Kidney tubule cell (primary cell): ENCODE measurements around the gene RNF149.
"Not testable (repeated sequence)": the region's sequence is repeated elsewhere in the genome, so short reads cannot be mapped to it uniquely, and the experiment has no call there.

Experiments used
- DNase-seq: peaks from one replicate; pipeline ENCODE4 v3.0.0-alpha.2; 2018; ENCODE audit warnings: low spot score

RNF149 gene

GRCh38 chr2:101308432-101309210 is at the start of gene RNF149:
TSS of gene RNF149 (minus strand) at chr2:101308701. CDS start at chr2:101308588, 113 bp downstream.
- peak; percentile 92 for DNase-seq

- DNase-seq: peak; percentile 79
Measured at GRCh38 chr2:101357376-101357775, 48.9 kb upstream of the RNF149 start.

DNA sequence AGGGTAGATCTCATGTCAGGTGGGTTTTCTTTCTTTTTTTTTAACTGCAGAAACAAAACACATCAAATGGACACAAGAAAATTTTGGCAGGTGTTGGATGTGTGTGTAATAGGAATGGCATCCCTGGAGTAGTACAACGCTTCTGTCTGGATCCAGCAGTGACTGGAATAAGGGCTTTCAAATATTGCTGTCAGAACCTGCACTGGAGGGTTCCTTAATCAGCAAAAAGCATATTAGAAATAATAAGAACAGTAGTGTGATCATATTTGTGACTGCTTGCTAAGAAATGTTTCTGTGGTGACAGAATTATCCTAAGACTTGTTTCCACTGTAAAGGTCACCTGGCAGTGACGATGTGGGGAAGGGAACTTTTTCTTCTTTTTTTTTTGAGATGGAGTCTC is 48.0 kb upstream of the RNF149 start:
- DNase-seq: peak; percentile 34

DNA sequence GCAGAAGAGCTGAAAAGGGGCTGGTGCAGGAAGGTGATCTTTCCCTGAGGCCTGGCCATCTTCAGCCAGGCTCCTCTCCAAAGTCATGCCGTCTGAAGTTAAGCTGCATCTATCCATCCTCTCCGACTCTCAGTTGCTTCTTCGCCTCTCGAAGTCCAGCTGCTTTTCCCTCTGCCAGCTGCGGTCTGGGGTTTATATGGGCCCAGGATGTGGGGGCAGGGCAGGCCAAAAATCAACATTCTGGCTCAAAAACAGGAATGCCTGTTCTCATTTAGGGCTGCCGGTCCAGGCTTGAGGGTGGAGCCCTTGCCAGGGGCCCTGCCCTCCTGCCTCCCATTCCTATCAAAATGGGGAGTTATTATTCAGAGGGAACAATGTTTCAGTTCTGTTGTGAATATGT is 47.6 kb upstream of the RNF149 start:
- DNase-seq: no peak

DNA sequence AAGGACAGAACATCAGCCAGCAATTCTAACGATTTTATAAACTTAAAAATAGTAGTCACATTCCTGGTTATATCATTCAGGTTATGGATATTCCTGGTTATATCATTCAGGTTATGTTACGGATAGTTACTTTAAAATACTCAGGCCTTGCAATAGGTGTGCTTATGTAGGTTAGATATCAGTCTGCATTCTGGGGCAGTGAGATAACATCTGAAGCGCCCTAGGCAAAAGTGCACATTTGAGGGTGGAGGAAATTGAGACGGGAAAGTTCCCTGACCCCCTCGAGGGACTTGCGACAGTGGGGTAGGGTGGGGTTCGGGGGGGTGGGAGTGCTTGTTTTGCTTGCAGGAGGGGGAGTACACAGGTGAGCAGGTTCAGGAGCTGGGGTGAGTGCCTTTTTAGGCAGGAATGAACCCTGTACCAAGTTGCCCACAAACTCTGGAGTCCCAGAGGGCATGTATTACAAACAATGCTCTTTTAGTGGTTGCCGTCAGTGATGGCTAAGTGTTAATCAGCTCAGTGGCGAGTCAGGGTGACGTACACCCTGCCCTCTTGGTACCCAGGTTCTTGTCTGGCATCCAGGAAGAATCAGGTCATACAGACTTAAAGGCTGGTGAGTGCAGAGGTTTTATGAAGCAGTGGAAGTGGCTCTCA is 47.0 kb upstream of the RNF149 start:
- peak; percentile 48 for DNase-seq

DNA sequence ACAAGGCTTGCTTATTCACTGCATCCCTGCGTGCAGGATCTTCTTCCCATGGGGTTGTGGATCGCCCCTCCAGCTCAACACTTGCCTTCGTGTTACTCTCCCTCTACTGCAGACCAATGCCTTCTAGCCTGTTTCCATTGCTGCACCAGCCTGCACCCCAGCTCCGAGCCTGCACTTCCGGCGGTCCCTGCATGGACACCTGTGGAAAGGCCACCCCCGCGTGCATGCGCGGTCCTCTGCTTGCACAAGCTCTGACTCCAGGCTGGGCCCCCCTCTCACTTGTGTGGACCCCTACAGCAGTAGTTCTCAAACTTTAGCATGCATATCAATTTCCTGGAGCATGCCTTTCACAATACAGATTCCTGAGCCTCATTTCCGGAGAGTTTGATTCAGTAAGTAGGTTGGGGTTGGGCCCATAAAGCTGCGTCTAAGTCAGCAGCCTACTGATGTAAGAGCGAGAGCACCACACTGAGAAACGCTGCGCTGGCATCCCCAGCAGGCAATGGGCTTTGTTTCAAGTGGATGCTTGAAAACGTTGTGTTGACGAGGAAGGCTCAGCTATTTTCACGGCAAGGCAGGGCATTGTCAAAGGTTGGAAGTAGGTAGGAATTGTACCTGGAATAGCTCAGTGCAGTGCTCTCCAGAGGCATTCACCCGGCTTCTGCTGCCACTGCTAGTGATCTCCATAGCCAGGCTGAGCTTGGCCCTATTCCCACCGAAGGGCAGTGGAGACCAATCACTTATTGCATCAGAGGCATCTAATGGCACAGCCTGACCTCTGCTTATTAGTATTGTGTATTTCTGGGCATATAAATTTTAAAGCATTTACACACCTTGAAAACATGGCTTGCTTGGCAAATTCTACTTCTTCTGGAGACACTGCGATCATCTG is 46.2 kb upstream of the RNF149 start:
- no peak for DNase-seq

- not testable (repeated sequence) for DNase-seq
Measured at GRCh38 chr2:101352631-101353030, 44.1 kb upstream of the RNF149 start.

DNA sequence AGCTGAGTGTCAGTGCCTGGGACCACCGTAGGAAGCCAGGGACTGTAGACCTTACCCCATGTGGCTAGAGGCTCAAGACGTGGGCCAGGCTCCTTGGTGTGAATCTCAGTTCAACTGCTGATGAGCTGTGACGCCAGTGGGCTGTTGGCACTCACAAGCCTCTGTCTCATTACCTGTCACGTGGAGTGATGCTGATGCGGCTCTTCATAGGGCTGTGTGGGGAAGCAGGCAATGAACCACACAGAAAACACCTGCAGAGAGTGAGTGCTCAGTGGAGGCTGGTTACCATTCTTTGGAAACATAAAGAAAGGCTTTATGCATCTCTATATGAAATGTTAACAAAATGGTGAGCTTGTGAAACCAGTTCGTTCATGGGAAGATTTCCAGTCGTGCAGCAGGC is 42.7 kb upstream of the RNF149 start:
- DNase-seq: no peak

GRCh38 chr2:101349893-101350662 is 41.6 kb upstream of the RNF149 start:
- peak; percentile 37 for DNase-seq

DNA sequence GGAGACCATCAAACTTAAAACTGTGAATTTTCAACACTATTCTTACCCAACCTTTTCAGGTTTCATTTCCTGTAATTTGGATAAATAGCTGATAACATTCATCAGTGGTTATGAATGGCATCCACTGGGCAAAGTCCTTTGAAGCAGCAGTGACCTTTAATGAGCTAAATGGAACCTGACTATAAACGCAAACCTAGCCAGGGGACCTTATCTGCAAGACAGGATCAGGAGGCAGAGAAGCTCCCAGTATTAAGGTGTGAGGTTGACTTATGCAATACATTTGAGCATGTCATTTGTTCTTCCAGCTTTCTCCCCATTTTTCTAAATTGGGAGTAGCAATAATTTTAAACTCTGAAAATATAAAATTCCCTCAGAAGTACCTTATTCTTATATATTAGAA is 40.4 kb upstream of the RNF149 start:
- no peak for DNase-seq

DNA sequence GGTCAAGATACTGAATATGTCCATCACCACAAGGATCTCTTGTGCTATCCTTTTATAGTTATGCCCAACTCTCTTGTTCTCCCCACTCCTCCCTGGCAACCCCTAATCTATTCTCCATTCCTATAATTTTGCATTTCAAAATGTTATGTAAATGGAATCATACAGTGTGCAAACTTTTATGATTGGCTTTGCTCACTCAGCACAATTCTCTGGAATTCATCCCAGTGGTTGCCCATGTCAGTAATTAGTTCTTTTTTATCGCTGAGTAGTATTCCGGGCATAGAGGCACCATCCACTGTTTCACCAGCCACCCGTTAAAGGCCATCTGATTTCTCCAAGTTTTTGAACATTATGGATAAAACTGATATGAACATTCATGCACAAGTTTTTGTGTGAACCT is 38.4 kb upstream of the RNF149 start:
- no peak for DNase-seq

GRCh38 chr2:101344137-101344536 is 35.6 kb upstream of the RNF149 start:
- no peak for DNase-seq

DNA sequence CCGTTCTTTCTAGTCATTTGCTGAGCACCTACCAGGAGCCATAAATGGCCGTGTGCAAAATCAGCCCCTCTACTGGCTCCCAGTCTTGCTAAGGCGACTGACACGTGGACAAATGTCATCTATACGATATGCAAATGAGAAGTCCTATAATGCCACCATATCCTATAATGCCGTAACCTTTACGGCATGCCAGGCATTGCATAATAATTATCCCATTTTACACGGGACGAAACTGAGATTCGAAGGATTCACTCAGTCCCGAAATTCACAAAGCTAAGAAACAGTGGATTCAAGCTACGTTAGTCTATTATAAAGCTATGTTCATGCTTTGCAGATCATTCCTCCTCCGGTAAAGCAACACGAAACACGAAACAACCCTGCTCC is 34.1 kb upstream of the RNF149 start:
- DNase-seq: no peak

- DNase-seq: peak; percentile 72
Measured at GRCh38 chr2:101341901-101342624, 33.6 kb upstream of the RNF149 start.

DNA sequence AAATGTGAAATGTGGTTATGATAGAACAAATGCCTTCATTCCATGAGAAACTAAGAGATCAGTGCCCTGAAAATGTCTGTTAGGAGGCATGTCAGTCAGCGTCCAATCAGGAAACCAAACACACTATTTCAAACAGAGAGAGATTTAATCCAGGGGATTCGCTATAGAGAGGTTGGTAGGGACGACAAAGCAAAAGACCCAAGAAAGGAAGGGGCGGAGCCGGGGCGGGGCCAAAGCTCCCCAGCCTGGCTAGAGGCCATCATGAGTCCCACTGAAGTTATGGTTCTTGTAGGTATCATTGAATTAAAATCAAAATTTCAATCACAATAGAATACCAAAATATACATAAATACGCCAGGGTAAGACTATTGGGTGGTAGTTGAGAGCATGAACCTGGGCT is 32.9 kb upstream of the RNF149 start:
- DNase-seq: no peak

- DNase-seq: no peak
Measured at GRCh38 chr2:101340141-101340551, 31.6 kb upstream of the RNF149 start.

DNA sequence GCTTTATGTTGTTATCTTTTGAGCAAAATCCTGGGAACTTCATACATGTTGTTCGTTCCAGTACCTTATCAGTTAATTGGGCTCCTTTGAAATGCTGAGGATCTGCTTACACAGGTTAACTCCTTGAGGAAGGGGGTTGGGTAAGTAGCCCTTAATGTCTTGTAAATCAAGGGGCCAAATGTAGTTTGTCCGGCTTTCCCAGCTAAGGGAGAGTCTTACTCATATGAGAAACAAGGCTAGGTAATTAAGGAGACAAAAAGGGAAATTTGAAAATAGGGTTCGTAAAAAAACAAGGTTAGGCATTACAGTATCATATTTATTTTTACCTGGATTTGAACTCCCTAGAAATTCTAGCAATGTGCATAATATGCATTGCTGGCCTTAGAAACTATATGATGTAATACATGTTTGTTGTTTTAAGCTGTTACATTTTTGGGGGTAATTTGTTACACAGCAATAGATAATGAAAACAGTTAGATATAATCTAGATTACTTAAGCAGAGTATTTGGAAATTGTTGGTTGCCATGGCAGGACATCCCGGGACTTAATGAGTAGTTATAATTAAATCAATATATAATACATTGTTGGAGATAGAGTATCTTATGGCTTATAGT is 30.9 kb upstream of the RNF149 start:
- no peak for DNase-seq

DNA sequence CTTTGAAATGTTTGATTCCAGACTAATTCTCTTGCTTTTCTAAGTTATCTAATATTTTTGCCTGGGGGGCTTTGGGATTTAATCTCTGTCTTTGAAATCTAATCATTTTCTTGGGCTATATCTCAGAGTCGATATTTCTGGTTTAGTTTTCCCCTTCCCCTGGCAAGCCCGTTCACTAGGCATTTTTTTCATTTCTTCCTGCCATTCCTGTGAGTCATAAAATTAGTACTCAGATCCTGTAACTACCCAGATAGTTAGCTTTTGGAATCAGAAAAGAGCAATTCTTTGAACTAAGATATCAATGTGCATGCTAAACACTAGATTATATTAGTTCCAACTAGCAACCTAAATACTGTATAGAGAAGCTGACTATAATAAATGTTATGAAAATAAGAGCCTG is 29.4 kb upstream of the RNF149 start:
- DNase-seq: peak; percentile 39

DNA sequence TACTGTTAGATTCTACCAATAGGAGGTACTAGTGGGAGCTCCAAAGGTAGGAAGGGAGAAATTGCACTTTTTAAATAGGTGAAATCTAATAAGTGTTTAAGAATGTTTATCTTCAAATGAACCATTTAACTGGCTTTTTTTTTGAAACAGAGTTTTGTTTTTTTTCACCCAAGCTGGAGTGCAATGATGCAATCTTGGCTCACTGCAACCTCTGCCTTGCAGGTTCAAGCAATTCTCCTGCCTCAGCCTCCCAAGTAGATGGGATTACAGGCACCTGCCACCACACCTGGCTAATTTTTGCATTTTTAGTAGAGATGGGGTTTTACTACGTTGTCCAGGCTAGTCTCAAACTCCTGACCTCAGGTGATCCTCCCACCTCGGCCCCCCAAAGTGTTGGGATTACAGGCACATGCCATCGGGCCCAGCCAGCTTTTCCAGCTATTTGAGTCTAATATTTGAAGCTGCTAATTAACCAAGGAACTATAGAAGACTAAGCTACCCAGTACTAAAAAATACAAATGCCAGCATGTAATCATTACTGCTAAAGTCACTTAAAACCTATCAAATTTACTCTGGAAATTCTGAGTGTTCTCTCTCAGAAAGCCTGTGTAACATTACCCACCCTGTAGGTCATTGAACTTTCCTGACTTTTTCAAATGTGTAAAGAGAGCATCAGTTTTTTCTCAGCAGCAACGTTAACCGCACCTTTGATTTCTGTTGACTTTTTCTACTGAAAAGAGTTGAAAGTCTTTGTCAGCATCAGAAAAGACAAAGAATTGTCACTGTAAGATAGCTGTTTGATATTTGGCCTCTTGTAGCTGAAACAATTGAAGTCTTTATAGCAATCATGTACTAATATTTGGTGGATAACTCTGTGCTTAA is 24.6 kb upstream of the RNF149 start:
- DNase-seq: no peak

DNA sequence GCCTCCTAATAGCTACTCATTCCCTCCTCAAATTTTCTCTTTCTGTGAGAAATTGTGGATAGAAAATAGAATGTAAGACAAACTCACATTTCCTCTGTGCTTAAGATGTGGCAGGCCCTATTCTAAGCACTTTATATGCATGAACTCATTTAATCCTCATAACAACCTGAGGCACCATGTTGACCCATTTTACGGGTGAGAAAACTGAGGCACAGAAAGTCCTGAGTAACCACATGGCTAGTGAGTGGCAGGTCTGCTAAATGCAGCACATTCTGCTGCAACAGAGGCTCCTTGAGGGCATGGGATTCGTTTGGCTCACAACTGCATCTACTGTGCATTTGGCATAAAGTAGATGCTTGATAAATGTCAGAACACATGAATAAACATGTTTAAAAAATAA is 22.7 kb upstream of the RNF149 start:
- DNase-seq: no peak
